T-helper 1 cell (primary cell): ENCODE data around the gene IRX3.

Experiments
- DNase-seq, 5 donors: peaks; one replicate each; pipeline ENCODE4 v3.0.0-alpha.2; 2012 to 2020
- total RNA-seq, 4 donors: gene quantifications; one replicate each; lab custom pipeline; 2026; lab: John Stamatoyannopoulos, UW

IRX3 gene
- total RNA-seq: 0 reads per million in 4 donors

DNA sequence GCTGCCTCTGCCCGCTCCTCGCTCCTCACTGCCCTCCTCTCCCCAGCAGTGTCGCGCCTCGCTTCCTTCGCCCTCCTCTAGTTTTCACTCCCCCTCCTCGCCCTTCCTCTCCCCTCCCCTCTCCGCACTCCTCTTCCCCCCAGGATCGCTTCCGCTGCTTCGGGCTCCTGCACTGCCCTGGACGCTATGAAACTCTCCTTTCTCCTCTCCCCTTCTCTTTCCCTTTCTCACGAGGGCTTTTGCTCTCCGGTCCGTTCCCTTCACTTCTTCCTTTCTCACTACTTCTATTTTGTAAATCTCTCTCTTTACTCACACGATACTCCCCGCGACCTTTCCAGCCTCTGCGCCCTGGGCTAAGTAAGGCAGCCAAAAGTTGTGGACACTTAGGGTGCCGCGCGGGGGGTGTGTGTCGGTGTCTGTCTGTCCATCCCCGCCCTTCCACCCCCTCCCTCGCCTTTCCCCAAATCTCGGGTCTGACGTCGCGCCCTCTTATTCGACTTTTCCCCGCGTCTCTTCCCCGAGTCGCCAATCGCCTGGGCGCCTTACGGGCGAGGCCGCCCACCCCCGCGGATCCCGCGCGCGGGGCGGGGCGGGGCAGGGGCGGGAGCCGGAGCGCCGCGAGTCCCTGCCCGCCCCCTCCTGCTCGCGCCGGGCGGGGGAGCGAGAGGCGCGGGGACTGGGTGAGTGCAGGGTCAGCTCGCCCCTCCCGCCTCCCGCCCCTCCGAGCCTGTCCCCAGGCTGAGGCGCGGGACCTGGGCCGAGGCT, at the start of gene IRX3:
Gene IRX3, minus strand, starts transcription at position 422 of the 765 bp plus-strand sequence. CDS start 737 bp downstream, outside the sequence.
- no peak for DNase-seq

DNA sequence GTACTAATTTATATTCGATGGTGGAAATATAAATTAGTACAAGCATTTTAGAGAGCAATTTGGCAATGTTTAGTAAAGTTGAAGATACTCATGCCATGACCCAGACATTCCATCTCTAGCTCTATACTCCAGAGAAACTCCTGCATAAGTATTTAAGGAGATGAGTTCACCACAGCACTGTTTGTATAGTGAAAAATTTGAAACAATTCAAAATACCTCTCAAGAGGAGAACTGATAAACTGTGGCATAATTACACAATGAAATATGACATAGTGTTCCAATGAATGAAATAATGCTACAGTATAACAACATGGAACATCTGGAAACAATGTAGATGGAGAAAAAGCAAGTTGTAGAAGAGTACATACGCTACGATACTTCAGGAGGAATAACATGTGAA, 48.6 kb upstream of the IRX3 start:
- DNase-seq: no peak

DNA sequence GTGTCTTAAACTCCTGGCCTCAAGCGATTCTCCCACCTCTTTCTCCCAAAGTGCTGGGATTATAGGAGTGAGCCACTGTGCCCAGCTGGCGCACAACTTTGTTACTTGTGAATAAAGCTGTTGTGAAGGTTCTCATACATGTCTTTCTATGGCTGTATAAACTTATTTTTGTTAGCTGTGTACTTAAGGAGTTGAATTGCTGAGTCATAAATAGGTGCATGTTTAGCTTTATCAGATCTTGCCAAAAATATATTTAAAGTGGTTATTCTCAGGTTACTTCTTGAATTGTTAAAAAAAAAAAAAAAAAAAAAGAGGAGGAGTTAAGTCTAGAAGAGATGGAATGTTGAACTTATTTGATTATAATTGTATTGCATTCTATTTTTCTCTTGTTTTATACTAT, 47.6 kb upstream of the IRX3 start:
- DNase-seq: no peak

DNA sequence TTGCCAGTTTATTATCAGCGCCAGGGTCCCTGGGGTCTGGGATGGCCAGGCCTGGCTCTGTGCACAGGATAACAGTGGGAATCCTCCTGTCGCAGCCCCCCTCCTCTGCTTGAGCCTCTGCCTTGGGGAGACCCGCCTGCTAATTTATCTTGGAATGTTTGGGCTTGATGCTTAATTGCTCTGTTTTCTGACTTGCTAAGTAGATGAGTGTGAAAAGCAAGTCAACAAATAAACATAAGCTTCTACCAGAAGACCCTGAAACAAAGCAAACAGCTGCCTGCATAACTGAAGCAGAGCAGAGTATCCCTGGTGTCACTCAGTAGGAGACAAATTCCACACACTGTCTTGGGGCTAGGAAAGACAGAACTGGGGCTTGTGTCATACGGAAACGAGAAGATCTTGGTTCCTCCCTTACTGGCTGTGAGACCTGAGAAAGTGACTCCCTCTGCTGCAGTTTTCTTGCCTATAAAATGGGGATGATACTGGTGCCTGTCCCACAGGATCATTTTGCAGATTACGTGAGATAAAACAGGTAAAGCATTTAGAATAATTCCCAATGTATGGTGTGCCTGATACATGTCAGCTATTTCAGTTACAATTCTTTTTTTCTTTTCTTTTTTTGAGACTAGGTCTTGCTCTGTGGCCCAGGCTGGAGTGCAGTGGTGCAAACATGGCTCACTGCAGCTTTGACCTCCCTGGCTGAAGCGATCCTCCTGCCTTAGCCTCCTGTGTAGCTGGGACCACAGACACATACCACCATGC, 44.8 kb upstream of the IRX3 start:
- DNase-seq: no peak

DNA sequence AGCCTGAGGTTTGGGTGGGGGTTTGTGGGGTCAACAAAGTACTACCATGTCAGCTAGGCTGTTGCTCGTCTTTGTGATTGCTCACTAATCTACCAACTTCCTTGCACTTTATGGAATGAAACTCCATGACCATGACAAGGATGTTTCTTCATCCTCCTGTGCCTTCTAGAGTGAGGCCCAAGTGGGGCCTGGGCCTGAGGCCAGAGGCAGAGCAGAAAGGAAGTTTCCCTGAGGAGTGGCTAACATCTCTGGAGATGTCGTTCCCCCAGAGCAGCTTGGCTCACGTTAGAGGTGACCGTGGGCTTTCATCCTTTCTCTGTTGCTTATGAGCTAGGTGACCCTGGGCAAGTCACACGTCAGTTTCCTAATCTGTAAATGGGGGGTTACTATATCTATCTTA, 41.0 kb upstream of the IRX3 start:
- DNase-seq: no peak

DNA sequence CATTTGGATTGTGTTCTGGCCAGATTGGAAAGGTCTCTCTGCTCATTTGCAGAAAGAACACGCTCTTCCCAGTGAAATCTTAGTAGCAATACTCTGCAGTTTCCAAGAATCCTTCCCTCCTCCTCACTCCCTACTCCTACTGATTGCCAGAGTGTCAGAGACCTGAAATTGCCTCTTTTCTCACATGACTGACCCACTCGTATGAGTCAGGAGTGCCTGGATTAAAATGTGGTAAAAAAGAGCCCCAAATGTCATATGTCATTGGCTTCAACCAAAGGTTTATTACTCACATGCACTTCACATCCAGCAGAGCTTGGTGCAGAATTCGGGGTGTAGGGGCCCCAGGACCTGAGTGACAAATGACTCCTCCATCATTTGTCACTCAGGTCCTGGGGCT, 39.7 kb upstream of the IRX3 start:
- DNase-seq: no peak

DNA sequence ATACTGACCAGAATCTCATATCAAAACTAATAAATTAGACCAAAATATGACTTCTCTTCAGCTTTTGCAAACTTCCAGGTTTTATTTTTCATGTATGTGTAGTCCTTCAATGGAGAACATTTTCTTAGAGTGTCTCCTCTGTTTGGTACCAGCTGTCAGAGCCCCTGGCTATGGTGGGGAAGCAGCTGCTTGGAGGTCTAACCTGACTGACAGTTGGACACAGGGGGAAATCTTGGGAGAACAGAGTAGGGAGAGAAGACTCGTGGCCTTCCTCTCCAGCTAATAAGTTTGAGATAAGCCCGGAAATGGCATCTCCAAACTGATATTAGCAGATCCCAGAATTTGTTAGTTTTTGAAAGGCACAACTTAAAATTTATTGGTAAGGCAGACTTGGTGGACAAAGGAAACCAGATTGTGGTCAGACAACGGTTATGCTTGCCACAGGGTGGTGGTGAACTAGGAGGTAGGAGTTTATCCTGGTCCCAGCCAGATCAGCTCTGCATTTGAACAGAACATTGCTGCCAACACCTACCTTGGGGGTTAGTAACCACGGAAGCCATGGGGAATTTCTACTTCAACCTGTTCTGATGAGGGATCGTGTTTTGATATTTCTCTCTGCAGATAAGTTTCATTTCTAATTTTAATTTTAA, 39.2 kb upstream of the IRX3 start:
- DNase-seq: no peak

DNA sequence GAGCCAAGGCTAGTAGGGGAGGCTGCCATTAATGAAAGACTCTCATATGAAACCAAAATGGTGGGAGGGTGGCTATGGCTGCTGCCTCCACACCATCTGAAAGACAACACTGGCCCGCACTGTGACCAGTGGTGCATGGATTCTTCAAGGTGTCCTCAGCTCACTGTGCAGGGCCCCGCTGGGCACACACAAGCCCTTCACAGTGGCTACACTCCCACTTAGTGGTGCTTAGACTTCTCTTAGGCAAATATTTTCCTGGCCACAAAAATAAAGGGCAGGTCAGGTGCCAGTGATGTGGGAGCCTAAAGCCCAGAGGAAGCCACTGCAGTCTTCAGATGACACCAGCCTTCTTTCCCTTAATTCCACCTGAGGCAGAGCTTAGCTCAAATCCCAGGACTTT, 38.1 kb upstream of the IRX3 start:
- DNase-seq: no peak

DNA sequence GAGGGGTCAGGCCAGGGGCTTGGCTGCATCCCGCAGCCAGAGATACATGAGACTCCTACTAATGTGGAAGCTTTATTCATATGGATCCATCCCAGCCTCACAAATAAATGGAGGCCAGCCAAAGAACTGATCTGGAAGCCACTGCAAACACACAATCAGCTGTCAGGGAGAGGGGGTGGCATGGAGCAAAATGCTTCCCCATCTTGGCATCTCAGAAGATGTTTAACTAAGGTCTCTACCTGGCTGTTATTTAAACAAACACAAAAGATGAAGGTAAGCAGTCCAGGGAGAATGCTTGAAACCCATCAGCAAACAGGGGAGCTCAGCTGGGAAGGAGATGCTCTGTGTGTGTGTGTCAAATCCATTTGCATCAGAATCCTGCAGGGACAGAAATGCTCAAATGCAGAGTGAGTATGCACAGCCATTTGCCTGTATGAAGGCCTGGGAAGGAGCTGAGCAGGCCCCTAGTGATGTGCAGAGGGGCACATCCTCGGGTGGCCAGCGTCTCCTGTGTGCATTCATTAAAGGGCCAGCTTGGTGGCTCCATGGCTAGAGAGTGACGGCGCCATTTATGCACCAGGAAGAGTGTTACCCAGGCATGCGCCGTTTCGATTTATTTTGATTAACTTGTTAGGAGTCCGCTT, 34.2 kb upstream of the IRX3 start:
- DNase-seq: no peak

DNA sequence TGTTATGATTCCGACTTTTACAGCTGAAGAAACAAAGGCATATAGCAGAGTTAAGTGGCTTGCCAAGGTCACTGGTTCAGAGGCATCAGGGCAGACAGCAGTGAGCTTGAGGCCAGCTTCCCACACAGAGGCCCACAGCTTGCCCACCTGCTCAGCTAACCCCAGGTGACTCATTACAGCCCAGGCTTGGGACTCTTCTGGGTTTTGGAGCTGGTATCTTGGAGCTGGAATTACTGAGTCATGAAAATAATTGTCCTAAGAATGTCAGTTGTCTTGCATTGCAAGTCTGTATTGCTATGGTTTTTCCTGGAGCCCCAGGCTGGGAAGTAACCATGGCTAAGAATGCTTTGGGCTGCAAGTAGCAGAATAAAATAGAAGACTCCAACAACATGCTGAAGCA, 32.4 kb upstream of the IRX3 start:
- no peak for DNase-seq

DNA sequence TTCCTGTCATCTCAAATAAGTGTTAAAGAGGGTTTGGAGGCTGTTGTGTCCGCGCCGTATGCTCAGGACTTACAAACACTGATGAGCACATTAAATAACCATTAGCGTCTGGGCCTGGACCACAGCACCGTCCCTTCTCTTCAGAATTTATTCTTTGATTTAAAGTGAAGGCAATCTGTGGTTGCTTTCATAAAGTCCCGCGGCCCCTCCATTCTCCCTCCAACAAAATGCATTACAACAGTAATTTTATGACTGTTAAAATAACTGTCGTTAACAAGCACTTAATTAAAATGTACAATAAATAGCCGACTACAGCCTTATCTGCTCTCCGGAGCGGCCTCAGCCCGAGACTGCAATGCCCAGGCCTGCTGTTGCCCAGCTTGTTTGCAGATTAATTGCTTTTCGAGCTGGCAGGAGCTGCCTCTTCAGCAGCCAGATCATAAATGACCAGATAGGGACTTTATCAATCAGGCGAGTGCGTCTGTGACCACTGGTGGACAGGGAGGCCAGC, 30.6 kb upstream of the IRX3 start:
- no peak for DNase-seq

DNA sequence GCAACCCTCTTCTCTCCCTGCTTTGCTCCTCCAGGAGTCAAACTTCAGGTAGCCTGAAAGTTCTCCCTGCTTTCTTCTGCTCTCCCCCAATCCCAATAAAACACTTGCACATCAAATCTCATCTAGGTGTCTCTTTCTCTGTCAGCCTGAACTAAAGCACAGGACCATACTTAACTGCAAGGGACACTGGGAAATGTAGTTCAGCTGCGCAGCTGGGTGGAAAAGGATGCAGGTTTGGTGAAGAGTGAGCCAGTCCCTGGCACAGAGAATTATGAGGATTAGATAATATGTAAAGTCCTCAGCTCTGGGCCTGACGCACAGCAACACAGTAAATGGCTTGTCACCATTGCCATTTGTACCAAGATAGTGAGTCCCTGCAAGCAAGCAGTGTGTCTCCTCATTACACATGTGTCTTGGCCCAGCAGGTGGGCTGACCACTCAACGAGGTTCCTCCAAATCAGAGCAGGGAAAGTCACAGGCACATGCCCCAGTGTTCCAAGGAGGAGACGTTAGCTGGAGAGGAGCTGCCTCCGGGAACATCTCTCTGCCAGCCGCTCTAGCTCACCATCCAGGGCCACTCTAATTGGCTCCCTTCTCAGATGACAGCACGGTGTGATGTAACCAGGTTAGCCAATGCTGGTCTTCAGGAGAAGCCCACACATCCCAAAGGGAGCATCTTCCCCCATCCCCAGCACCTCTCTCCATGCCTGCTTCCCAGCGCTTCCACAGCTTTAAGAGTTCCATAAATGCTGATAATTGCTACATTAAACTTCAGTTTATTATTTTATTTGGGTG, 29.7 kb upstream of the IRX3 start:
- DNase-seq: no peak

DNA sequence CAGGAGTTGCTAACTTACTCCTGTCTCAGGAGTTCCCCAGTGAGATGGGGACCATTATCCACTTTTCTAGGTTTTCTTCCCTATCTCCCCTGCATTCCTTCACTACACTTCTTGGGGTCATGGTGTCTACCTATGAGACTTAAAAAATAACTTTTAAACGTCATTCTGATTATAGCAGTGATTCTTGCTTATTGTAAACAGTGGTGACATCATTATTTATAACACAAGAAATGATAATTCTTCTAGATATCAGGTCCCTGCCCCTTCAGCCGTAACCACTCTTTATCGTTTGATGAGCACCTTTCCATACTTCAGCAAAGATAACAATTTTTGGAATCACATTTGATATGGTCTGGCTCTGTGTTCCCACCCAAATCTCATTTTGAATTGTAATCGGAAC, 27.2 kb upstream of the IRX3 start:
- DNase-seq: no peak

DNA sequence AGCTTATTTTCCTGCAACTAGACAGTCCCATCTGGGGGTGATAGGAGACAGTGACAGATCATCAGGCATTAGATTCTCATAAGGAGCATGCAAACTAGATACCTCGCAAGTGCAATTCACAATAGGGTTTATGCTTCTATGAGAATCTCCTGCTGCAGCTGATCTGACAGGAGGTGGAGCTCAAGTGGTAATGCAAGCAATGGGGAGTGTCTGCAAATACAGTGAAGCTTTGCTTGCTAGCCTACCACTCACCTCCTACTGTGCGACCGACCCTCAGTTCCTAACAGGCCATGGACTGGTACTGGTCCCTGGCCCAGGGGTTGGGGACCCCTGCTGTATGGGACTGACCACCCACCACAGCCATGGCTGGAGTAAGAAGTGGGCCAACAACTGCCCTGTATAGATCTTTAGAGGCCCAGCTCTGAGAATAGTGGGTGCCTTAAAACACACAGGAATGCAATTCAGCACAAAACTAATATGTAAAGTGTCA, 26.0 kb upstream of the IRX3 start:
- no peak for DNase-seq

DNA sequence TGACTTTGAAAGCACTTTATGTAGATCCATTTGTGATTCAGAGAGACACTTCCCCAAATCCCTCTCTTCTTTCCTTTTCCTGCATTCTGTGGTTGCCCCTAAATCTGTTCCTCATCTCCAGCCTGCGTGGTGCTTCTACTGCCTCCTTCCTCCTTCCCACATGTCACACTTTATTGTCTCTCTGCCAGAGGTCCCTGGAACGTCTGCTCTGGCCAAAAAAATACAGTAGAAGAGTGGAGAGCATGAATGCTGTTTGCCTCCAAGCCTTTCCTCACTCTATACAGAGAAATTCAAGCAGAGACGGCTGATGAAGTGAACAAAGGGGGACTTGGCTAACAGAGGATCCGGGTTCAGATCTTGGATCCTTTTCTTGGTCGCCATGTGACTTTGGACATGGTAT, 22.8 kb upstream of the IRX3 start:
- DNase-seq: no peak

DNA sequence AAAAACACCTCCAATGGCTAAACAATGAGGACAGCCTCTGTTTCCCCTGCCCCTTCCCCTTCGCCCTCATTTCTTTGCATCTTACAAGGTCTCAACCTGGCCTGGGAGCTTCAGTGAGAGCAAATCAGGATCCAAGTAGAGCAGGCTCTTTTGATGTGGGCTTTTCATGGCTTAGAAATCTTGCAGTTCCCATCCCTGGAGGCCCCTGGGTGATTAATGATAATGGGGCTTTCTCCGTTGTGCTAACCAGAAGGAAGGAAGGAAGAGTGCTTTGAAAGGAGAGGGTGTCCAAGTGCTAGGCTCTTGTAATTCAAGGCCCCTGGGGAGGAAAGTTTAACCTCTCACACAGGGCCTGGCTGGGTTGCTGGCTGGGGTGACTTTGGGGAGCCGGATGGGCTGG, 18.5 kb upstream of the IRX3 start:
- DNase-seq: no peak

DNA sequence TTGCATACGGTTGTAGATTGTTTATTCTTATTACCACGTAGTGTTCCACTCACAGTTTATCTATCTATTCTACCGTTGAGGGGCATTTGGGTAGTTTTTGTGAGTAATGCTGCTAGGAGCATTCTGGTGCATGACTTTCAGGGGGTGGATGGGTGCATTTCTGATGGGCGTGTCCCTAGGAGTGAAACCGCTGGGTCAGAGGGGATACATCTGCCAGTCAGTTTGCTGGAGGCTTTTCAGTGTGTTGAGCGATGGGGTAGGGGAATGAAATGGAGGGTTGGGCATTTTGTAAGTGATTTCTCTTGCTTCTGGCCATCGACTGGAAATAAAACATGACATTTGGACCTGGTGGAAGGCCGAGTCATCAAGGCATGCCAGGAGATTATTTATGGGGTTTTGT, 17.0 kb upstream of the IRX3 start:
- DNase-seq: no peak

DNA sequence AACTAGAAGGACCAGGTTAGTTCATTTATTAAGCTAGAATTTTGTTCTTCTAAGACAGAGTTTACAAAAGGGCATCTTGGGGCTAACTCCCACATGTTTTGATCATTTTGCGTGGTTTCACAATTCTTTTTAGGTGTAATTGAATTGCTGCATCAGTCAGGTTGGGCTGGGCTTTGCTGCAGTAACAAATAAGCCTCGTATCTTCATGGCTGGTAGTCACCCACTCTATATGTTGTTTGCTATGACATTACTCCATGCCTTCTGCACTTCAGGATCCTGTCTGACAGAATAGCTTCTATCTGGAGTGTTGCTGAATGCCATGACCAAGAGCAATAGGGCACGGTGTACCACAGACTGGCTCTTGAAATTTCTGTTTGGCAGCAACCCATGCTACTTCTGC, 10.6 kb upstream of the IRX3 start:
- DNase-seq: no peak

DNA sequence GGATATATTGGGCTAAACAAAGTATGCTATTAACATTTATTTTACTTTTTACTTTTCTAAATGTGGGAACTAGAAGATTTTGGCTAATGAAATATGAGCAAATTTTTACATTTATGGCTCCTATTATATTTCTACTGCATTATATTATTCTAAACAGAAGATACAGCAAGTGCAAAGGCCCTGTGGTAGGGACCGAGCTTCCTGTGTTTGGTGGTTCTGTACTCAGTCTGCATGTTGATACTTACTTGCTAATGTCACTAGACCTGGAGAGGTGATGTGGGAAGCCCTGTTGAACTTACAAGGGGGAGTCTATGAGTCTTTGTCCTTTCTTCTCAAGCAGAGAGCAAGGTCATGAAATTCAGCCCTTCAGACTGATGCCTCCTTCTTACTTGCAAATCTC, 10.0 kb upstream of the IRX3 start:
- no peak for DNase-seq

DNA sequence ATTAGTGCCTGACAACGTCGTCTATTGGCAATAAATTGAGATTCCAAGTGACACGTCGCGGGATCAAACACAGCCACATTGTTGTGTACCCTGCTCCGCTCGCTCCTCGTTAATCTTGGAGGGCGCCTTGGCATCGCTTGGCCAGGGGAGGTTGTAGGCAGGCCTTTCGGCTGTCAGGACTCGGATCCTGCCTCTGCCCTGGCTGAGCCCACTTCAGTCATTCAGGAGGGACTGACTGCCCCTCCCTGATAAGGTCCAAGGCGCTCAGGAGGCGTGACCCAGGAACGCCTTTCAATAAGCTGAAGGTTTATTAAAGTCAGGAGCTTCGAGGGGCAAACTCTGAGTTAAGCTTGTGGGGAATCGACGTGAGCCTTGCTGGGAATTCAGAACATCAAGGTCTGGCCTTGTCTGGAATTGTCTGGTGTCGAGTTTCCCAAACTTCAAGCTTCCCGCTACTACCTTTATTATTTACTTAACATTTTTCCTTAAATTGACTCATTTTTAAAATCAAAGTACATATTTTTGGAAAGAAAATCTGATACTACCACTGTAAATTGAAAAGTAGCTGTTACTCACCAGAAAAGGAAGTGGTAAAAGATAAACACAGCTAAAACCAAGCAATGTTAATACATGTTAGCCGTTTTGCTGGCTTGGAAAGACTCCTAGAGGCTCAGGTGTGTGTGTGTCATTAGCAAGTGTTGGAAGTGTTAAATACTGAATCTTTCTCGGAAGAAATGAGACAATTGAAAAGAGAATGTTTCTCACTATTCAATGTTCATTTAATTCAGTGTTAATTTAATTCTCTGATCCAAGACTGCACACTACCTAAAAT, 5.3 kb upstream of the IRX3 start:
- DNase-seq: no peak
